Measurements from ENCODE around the gene EIF4A3.
"Not testable (repeated sequence)": the region's sequence is repeated elsewhere in the genome, so short reads cannot be mapped to it uniquely, and the experiment has no call there.

EIF4A3 gene

DNA sequence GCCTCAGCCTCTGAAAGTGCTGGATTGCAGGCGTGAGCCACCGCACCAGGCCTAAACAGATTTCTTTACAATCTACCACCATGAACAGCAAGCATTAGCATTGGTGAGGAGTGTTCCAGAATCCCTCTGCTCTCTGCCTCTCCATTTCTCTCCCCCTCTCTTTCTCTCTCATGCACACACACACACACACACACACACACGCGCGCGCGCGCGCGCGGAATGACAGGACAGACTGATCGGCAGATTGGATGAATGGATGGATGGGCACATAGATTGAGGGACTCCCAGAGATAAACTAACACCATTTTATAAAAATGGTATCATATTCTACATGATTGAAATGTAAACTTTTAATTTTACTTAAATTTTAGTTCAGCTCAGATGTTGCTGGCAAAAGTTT lies 26.2 kb upstream of the EIF4A3 start:
- no peak for DNase-seq (ENCODE audit: low spot score)

DNA sequence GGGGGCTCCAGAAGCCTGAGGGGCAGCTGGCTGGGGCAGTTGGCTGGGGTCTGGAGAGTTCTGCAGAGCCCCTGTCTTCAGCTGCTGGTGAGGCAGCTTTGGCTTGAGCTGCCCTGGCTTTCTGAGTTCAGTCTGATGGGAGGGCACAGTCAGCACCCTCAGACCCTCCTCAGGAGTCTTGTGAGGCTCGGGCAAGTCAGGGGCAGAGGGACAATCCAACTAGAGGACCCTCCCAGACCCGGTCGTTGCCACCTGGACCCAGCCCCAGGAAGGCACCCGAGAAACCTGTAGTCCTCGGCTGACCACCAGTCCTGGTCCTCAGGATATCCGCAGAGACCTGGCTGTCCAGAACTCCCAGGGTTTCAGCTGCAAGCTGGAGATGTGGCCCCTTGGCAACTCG lies 24.8 kb upstream of the EIF4A3 start:
- no peak for DNase-seq (ENCODE audit: low spot score)

DNA sequence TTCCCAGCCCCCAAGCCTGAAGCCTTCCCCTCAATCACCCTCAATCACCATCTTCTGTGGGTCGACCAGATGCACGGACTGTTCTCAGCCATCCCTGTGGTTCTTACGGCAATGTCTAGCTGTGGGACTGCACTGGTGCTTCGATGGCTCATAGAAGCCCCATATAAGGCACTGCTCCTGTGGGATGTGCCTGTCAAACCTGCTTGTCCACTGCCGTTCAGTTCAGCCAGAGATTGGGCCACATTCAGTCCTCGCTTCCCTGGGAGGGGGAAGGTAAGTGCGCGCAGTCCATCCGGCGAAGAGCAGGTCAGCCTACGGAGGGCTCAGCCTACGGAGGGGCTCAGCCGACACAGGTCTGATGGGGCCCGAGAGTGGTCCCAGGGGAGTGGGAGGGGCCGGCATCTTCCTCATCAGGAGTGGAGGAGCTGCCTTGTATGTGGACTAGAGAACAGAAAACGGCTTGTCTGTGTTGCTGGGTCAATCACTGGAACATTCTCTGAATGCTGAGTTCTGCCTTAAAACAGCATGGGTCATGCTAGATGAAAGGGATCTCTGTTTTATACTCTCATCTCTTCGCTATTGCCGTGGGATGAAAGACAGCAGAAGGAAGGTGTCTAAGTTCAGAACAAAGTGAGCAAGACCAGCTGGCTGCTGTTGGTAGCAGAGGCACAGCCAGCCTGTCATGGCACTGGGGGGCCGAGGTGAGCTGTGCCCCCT lies 23.0 kb upstream of the EIF4A3 start, which contains the start of gene CARD14:
Gene CARD14, plus strand, starts transcription at position 247 of the 717 bp plus-strand sequence. CDS start 11,409 bp downstream, outside the sequence.
- DNase-seq (ENCODE audit: low spot score) = no peak

DNA sequence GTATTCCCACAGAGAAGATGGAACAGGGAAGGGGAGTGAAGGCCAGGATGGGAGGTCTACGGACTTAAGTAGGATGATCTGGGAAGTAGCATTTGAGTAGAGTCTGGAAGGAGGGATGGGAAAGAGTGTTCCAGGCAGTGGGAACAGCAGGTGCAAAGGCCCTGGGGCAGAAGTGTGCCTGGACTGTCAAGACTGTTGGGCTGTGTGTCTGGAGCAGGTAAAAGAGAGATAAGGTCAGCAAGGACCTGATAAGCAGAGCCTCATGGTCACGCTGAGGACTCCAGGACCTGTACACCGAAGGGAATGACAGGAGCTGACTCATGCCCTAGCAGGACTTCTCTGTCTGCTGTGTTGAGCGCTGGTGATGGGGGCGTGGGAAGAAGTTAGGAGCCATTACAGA lies 22.2 kb upstream of the EIF4A3 start:
- no peak for DNase-seq (ENCODE audit: low spot score)

DNA sequence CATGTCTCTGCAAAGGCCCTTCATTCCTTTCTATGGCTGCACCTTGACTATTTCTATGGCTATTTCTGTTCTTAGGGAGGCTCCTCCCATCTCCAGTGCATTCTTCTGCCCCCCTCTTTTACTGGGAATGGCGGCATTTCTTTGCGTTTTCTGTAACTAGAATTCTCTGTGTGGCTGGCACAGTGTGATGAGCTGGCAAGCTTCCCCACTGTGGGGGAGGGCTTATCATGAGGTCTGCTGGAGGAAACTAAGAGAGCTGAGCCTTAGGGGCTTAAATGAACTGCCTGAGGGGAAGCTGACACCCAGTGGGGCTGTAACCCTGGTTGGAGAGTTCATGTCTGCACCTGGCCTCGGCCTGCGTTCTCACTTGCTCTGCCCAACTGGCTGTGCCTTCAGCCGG lies 21.4 kb upstream of the EIF4A3 start:
- no peak for DNase-seq (ENCODE audit: low spot score)

DNA sequence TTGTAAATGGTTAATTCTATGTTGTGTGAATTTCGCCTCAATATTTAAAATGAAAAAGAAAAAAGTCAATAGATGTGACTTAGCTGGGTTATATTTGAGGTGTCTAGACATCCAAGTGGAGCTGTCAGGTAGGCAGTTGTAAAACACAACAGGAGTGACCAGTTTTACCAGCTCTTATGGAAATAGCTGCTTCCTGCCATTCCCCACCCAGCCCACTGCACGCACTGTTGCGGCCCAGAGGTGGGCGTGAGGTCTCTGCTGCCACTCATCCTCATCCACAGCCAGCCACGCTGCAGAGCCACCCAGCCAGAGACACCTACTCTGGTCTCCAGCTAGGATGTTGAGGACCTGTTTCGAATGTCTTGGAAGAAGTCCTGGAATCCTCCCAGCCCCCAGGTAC lies 19.5 kb upstream of the EIF4A3 start:
- no peak for DNase-seq (ENCODE audit: low spot score)

DNA sequence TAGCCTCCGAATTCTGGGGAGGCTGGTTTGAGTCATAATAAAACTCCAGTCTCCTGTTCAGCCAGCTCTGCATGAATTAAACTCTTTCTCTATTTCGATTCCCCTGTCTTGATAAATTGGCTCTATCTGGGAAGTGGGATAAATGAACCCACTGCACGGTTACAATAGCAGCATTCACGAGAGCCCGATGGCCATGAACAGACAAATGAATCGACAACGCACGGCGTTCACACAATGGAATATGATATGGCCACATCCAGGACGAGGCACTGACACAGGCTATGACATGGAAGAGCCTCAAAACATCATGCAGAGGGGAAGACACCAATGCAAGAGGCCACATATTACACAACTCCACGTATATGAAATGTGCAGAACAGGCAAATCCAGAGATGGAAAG lies 17.3 kb upstream of the EIF4A3 start:
- no peak for DNase-seq (ENCODE audit: low spot score)

DNA sequence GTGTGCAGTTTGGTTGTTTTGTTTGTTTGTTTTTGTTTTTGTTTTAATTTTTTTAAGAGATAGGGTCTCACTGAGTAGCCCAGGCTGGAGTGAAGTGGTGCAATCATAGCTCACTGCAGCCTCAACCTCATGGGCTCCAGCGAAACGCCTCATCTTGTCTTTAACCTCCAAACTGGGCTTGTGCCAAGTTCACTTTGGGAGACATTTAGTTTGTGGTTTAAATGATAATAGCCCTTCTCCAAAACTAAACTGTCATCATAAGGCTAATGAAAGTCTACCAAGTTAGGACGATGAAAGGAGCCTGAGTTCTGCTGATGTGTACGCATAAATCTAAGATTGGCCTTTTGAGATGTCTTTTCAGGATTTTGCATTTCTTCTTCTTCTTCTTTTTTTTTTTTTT lies 16.4 kb upstream of the EIF4A3 start:
- DNase-seq (ENCODE audit: low spot score) = no peak

DNA sequence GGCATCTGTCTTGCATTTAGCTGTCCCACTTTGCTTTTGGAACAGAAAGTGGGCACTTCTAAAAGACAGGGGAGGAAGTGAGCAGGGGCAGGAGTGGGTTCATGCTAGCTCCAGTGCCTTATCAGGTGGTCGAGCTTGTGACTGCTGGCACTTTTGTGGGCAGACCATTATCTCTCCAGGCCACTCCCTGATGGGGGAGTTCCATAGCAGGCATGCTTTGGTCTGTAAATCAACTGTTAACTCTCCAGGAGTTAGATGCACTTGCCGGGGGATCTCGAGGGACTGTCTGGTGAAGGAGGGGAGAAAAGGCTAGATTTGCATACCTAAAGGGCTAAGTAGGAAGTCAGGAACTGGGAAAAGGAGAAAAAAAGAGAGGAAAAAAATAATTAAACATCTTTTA lies 13.6 kb upstream of the EIF4A3 start:
- no peak for DNase-seq (ENCODE audit: low spot score)

DNA sequence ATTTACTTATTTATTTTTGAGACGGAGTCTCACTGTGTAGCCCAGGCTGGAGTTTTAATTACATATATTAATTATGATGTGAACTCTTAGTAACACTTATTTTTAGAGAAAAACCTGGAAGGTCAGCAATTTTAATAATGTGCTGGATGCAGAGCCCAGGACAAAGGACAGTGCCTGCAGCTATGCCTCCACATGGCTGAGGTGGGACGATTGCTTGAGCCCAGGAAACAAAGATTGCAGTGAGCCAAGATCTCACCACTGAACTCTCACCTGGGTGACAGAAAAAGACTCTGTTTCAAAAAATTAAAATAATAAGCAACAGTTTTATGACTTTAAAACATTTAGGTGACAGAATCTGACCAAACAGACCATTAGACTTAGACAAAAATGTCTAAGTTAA lies 11.9 kb upstream of the EIF4A3 start:
- no peak for DNase-seq (ENCODE audit: low spot score)

DNA sequence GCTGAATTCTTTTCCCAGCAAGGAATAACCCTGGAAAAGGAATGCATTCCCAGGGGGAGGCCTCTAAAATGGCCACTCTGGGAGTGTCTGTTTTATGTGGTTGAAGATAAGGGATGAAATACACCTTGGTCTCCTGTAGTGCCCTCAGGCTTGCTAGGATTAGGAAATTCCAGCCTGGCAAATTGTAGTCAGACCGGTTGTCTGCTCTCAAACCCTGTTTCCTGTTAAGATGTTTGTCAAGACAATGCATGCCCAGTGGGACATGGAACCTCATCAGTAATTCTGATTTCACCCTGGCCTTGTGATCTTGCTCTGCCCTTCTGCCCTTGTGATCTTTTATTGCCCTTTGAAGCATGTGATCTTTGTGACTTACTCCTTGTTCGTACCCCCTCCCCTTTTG lies 8.7 kb upstream of the EIF4A3 start:
- not testable (repeated sequence) for DNase-seq (ENCODE audit: low spot score)

DNA sequence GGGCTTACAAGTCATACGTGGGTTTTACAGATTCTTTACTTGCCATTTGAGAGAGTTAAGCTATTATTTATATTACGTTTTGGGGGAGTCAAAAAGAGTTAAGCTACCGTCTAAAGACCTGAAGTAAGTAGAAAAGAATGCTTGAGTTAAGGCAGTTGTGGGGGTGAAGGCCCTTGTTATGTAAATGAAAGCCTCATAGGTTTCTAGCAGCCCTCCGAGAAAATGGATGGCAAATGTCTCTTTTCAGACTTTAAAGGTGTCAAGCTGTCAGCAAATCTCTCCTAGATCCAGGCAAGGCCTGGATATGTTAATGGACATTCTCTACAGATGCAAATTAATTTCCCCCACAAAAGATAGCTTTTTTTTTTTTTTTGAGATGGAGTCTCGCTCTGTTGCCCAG lies 7.2 kb upstream of the EIF4A3 start:
- DNase-seq (ENCODE audit: low spot score) = no peak

DNA sequence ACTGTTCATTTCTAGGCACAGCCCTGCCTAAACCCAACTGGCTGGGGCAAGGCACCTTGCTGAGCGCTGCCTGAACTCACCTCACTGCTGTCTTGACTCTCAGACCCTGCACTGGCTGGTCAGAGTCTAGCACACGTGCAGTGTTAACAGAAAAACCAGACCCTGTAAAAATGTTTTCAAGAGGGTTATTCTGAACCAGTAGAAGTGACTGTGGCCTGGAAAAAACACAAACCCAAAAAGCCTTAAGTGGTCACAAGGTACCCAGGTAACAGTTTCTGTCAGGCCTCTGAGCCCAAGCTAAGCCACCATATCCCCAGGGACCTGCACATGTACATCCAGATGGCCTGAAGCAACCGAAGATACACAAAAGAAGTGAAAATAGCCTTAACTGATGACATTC lies 6.1 kb upstream of the EIF4A3 start:
- no peak for DNase-seq (ENCODE audit: low spot score)

DNA sequence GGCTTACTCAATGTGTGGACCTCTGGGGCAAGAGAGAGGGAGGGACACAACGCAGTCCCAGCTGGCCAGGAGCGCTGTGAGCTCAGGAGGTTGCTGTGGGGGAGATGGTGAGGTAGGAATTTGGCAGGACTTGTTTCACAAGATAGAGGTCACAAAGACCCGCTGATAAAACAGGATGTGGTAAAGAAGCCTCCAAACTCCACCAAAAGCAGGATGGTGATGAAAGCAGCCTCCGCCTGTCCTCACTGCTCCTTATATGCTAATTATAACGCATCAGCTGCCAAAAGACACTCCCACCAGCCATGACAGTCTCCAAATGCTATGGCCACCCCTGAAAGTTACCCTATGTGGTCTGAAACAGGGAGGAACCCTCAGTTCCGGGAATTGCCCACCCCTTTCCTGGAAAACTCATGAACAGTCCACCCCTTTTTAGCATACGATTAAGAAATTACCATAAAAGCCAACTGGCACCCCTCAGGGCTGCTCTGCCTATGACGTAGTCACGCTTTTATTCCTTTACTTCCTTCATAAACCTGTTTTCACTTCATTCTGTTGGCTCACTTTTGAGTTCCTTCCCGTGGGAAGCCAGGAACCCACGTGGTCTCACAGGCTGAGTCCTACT lies 5.3 kb upstream of the EIF4A3 start:
- DNase-seq (ENCODE audit: low spot score) = no peak

DNA sequence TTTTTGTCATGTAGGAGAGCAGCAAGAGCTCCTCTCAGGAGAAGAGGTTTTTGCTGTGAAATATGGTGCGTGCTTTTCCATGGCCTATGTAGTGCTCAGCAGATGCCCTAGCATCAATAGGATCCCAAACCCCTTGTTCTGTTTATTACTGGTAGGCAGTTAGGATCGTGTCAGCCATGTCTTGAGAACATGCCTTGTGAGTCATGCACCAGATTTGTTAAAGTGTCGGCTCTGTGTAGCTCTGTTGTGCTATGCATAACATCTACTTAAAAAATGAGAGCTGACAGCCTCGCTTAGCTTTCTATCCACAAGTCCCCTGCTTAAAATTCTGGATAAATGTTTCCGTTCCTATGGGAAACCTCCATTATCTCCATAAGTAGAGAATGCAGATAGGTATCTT lies 4.4 kb upstream of the EIF4A3 start:
- peak; percentile 38 for DNase-seq (ENCODE audit: low spot score)

DNA sequence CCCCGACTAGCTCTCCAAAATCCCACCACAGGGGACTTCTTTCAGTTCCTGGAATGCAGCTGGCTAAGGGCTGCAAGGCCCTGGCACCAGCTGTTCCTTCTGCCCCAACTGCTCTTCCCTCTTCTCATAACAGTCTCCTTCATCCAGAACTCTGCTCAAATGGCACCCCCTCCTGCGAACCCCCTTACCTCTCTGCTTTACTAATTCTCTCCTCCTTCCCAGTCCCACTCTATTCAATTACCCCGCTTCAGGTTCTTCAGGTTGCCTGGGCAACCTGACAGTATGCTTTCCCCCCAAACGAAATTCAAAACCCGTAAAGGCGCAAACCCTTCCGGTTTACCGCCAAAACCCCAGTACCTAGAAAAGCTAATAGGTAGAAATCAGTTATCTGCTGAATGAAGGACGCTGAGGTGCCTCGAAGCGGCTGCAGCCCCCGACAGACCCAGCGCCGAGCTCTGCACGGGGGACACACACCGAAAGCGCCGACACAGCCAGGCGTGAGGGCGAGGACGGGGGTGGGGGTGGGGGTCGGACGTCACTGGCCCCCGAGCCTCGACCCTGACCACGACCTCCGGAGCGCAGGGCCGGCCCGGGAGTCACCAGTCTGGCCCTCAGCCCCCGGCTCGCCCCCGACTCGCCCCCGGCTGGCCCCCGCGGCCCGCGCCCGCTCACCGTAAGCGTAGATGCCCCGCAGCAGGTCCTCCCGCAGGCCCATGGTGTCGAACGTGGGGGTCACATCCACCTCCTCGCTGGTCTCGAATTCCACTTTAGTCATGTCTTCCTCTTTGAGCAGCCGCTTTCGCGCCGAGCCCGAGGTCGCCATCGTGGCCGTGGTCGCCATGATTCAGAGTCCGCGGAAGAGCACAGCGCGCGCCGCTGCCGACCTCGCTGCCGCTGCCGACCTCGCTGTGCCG lies 550 bp downstream of the EIF4A3 start:
- peak; percentile 53 for DNase-seq (ENCODE audit: low spot score)

DNA sequence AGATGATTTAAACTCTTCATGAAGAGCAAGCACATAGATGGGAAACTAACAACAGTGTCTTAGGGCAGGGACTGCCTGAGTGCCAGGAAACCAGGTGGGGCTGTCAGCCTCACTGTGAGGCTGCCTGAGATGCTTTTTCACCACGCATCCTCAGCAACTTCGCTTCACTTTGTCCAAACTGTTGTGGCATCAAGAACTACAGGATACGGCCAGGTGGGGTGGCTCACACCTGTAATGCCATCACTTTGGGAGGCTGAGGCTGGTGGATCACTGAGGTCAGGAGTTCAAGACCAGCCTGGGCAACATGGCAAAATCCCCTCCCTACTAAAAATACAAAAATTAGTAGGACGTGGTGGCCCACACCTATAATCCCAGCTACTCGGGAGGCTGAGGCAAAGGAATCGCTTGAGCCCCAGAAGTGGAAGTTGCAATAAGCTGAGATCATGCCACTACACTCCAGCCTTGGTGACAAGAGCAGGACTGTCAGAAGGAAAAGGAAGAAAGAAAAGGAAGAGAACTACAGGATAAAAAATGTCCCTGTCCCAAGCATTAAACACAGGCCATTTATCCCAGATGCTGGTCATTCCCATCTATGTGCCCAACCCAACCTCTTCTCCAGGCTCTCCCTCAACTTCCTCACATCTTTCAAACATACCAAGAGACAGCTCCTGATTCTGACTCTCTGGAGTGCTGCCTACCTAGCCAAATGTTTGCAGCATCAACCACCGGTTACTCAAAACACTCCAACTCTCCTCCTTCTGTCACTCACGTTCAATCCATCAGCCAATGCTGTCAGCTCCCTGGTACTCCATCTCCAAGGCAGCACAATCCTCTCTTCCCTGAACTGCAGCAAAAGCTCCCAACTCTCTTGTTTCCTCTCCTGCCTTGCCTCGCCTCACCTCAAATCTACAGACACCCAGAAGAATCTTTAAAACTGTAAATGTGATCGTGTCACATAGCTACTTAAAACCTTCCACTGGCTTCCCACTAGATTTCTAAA lies 1.6 kb downstream of the EIF4A3 start:
- DNase-seq (ENCODE audit: low spot score) = no peak

DNA sequence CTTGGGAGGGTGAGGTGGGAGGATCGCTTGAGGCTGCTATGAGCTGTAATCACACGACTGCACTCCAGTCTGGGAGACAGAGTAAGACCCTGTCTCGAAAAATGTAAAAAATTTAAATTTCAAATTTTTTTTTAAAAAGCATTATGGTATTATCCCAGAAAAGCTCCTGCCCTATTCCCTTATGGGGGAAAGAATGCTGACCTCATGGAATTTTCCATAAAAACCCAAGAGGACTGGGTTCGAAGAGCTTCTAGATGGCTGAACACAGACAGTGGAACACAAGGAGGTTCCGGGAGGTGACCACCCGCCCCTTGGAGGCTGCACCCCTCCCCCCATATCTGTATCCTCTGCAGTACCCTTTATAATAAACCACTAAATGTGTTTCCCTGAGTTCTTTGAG lies 4.0 kb downstream of the EIF4A3 start:
- DNase-seq (ENCODE audit: low spot score) = no peak

DNA sequence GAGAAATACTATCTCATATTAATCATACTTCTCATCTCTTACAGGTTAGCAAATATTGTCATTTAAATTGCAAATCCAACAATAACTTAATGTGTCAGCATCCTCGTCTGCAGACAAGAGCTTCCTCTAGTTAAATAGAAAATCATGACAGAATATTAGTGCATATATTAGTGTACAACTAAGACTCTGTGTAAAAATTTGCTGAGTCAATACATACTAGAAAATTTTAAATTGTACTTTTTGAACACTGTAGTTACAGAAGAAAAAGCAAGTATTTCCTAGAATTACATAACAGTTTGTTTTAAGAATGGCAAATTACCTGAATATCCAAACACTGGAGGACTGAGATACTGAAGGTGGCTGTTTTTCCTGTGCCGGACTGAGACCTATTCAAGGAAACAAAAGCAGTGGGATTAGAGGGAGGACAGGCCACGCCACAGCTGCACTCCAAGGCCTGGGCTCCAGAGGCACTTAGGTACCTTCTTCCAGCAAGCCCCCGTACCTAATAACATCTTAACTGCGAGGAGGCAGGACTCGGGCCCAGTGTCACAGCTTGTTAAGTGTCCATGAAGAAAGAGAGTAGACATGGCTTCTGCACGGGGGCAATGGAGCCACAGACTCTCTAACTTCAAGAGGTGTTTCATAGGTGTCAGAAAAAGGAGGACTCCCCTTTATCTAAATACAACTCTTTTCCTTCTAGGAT lies 5.3 kb downstream of the EIF4A3 start:
- DNase-seq (ENCODE audit: low spot score) = no peak

DNA sequence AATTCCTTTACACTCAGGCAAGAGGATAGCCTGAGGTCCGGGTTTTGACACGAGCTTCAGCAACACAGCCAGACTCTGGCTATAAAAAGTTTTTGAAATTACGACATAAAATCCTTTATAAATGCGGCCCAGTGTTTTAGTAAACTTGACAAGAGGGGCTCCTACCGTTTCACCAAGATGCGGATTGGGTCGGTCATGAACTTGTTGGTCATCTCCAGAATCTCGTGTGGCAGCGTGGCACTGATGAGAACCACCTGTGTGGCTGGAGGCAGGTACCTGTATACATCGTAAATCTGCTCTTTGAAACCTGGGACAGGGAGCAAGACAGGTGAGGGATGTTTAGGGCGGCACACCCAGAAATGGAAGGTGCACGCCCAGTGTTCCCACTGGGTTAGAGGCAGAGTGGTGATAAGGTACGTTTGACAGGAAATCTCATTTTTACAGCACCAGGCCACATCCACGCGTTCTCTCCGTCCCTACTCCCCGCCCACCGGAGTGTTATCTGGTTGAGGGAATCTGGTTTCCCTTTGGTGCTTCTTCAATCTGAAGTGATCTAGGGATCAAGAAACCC lies 8.0 kb downstream of the EIF4A3 start:
- no peak for DNase-seq (ENCODE audit: low spot score)

DNA sequence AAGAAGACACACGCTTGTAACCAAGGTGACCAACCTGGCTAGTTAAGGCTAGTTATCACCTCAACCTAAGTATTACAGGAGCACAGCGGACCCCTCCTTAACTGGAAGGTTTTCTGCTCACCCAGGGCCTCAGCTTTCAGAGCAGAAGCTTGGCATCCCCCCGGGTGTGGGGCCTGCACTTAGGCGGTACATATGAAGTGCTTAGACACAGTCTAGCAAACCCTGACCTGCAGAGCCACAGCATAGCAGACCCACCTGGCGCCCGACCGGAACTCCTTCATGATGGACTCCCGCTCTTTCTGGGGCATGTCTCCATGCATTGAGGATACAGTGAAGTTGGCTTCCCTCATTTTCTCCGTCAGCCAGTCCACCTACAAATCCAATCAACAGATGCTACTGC lies 9.8 kb downstream of the EIF4A3 start:
- DNase-seq (ENCODE audit: low spot score) = no peak

Measured in hepatic stellate cell (primary cell).